DMS79 (cell line): ENCODE measurements around the gene JAKMIP2.
"Not testable (repeated sequence)": the region's sequence is repeated elsewhere in the genome, so short reads cannot be mapped to it uniquely, and the experiment has no call there.

Source experiments
- DNase-seq: peaks from one replicate; lab custom pipeline; 2025; lab: John Stamatoyannopoulos, UW

The JAKMIP2 gene

DNA sequence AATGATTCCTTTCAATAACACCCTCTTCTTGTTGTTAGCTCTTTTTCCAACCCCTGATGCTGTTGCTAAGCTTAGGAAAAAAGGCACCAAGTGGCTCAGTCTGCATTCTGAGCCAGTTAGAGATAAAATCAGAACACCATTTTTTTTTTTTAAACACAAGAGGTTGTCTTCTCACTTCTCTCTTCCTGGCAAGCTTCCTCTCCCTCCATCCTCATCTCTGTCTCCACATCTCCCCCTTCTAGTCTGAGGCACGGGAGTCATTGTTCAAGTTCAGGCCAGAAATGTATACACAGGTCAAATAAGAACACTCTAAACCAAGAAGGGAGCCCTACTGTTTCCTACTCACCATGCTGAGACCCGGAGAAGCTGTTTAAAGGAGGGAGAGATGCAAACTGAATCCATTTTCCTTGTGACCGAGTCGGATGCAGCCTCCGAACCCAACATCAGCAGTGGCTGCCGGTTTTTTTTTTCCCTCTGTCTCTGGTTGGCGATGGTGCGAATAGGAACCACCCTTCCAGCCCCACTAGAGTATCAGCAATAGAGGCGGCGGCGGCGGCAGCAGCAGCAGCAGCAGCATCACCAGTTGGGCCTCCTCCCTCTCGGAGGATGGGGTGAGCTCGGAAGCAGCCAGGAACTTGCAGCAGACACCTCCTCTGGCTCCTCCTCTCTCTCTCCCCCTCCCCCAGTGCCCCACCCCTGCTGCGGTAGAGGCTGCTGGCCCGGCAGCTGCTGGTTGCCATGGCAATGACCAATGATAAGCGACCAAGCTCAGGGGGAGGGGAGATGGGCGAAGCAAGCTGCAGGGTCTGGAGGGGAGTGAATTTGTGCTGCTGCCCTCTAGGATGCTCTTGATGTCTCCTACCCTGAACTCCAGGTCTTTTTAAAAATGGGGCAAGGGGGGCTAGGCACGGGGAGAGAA lies at the start of gene JAKMIP2:
Gene JAKMIP2, minus strand, starts transcription at position 619 of the 919 bp plus-strand sequence. CDS start 110,922 bp downstream, outside the sequence.
- peak; percentile 84 for DNase-seq

GRCh38 chr5:147831465-147831864 lies 48.9 kb upstream of the JAKMIP2 start, which contains the start of gene SPINK1:
SPINK1 (minus strand) TSS chr5:147831671; CDS start chr5:147831577, 94 bp downstream.
- DNase-seq = no peak

GRCh38 chr5:147830035-147830434 lies 47.5 kb upstream of the JAKMIP2 start:
- DNase-seq = no peak

- DNase-seq = not testable (repeated sequence)
Measured at GRCh38 chr5:147827017-147827416, 44.5 kb upstream of the JAKMIP2 start.

GRCh38 chr5:147826361-147826760 lies 43.8 kb upstream of the JAKMIP2 start:
- no peak for DNase-seq

DNA sequence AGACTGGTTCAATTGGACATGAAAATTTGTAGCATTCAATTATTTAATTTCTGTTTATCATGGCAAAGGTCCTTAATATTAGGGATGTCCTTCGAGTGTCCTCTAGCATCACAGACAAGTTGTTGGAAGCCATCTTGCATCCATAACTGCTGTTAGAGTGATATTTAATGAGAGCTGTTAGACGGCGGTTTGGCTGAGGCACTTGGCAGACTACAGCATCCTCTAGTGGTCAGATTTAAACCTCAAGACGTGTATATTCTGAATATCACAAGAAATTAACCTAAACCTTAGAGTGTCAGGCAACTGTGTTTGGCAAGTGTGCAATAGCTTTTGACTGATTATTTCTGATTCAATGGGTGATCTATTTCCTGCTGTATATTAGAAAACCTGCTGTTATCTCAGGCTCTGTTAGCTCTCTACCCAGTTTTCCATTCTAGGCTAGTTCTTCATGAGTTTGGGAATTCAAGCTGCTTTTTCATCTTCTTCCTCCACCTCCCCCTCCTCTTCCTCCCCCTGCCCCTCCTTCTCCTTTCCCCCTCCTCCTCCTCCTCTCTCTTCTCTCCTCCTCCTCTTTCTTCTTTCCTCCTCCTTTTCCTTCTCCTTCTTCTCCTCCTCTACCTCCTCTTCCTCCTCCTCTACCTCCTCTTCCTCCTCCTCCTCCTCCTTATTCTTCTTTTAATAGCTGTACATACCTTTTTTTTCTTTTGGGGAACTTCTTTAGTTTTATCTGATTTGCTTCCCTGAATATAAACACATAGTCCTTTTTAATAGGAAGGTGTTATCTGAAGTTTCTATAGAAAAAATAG lies 40.4 kb upstream of the JAKMIP2 start:
- DNase-seq = peak; percentile 41

- not testable (repeated sequence) for DNase-seq
Measured at GRCh38 chr5:147822222-147822621, 39.7 kb upstream of the JAKMIP2 start.

- DNase-seq = no peak
Measured at GRCh38 chr5:147821766-147822165, 39.2 kb upstream of the JAKMIP2 start.

- no peak for DNase-seq
Measured at GRCh38 chr5:147819261-147819770, 36.8 kb upstream of the JAKMIP2 start.

GRCh38 chr5:147818290-147818689 lies 35.8 kb upstream of the JAKMIP2 start:
- no peak for DNase-seq

- no peak for DNase-seq
Measured at GRCh38 chr5:147813696-147814095, 31.2 kb upstream of the JAKMIP2 start.

GRCh38 chr5:147809830-147810666 lies 27.5 kb upstream of the JAKMIP2 start:
- DNase-seq = no peak

DNA sequence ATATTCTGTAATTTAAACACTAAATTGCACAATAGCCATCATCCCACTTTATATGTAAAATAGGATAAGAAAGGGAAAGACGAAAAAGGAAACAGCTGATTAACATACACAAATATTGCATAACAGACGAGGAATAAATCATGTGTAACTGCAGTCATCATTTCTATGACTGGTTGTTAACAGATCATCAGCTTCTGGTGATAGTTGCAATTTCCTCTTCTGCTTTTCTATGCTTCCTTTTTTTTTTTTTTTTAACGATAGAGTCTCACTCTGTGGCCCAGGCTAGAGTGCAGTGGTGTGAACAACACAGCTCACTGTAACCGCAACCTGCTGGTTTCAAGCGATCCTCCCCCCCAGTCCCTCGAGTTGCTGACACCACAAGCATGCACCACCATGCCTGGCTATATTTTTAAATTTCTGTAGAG lies 22.5 kb upstream of the JAKMIP2 start:
- no peak for DNase-seq

GRCh38 chr5:147804334-147804733 lies 21.8 kb upstream of the JAKMIP2 start:
- no peak for DNase-seq

- DNase-seq = no peak
Measured at GRCh38 chr5:147803926-147804325, 21.4 kb upstream of the JAKMIP2 start.

DNA sequence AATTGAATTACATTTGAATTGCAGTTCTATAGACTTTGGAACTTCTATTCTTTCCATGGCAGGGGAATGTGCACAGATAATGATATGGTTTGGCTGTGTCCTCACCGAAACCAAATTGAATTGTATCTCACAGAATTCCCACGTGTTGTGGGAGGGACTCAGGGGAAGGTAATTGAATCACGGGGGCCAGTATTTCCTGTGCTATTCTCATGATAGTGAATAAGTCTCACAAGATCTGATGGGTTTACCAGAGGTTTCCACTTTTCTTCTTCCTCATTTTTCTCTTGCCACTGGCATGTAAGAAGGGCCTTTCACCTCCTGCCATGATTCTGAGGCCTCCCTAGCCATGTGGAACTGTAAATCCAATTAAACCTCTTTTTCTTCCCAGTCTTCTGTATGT lies 20.6 kb upstream of the JAKMIP2 start:
- not testable (repeated sequence) for DNase-seq

DNA sequence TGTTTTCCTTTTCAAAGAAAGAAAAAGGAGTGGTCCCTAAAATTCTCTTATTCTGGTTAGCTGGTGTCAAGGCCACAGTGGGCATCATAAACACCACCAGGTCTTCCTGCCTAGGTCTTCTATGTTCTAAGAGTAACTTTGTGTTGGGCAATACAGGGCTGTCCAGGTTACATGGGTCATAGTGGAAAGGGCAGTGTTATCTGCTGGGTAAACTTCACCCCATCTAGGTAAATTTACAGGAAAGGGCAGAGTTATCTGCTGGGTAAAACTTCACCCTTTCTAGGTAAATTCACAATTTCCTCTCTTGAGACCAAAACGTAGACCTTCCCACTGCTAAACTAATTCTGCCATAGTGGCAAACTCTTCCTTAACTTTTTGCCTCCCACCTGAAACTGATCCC lies 18.9 kb upstream of the JAKMIP2 start:
- no peak for DNase-seq

- DNase-seq = no peak
Measured at GRCh38 chr5:147800491-147800890, 18.0 kb upstream of the JAKMIP2 start.

- DNase-seq = no peak
Measured at GRCh38 chr5:147796556-147797308, 14.2 kb upstream of the JAKMIP2 start.

- no peak for DNase-seq
Measured at GRCh38 chr5:147791181-147791580, 8.7 kb upstream of the JAKMIP2 start.

DNA sequence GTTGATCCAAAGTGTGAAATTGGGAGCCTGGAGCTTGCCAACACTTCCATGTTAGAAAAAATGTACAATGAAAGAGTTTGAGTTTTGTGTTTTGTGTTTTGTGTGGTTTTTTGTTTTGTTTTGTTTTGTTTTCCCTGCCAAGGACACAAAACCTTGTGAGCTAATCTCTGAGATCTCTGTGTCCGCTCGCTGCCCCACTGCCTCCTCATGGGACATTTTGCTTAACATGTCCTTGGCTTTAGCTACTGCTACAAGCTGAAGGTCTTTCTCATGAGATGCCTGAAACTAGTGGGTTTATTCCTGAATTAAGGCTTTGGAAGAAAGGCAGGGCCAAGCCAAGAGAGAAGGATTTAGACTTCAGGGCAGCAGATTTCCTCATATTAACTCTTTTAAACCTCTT lies 7.3 kb upstream of the JAKMIP2 start:
- no peak for DNase-seq
